ENCODE results near the gene DPP10.

DPP10 gene

GRCh38 chr2:114717049-114717448 is 274.6 kb downstream of the DPP10 start:
- no peak for DNase-seq
- Histone ChIP-seq H3K27ac (ENCODE audit: low read depth, low read length) (no peak overlapping the region), H3K9ac (ENCODE audit: low read length) (no peak overlapping the region), H2BK120ac (ENCODE audit: insufficient read depth, low read length, poor library complexity) (no peak overlapping the region), H3K79me1 (ENCODE audit: low read length) (no peaks in the 10 kb centered on the region), H2AK5ac (ENCODE audit: low read length) (no peak overlapping the region), H2BK12ac (ENCODE audit: low read length) (no peak overlapping the region), H3K4me3 (ENCODE audit: low read depth, low read length) (no peak overlapping the region), H3K4me1 (ENCODE audit: control insufficient read depth in 1 of 2, insufficient read depth in 2 of 2, low read length in 2 of 2) (no peaks in the 10 kb centered on the region), H4K91ac (ENCODE audit: low read depth, low read length) (no peak overlapping the region), H3K9me3 (ENCODE audit: insufficient read depth, low read depth, low read length) (no peaks in the 10 kb centered on the region), H3K36me3 (ENCODE audit: control insufficient read depth in 1 of 2, insufficient read depth in 2 of 2, low read length in 2 of 2) (no peaks in the 10 kb centered on the region), H4K8ac (ENCODE audit: low read depth, low read length) (no peak overlapping the region), H4K12ac (ENCODE audit: low read depth, low read length) (no peak overlapping the region), H3K14ac (ENCODE audit: low read length) (no peak overlapping the region), H2AFZ (ENCODE audit: insufficient read depth, low read length, poor library complexity) (no peak overlapping the region), H3K79me2 (ENCODE audit: control insufficient read depth, insufficient read depth, low read length, poor library complexity) (no peaks in the 10 kb centered on the region), H3K4ac (ENCODE audit: low read depth, low read length) (no peak overlapping the region), H3K4me2 (ENCODE audit: low read length) (no peak overlapping the region), H3K23ac (ENCODE audit: low read length) (no peak overlapping the region), H3K27me3 (ENCODE audit: insufficient read depth, low read length) (no peaks in the 10 kb centered on the region), H3K18ac (ENCODE audit: low read length) (no peak overlapping the region), H2BK5ac (ENCODE audit: low read depth, low read length, poor library complexity) (no peak overlapping the region)
- no CpG with 5 or more reads among the region's 4 CpGs for WGBS (ENCODE audit: extremely low coverage, insufficient coverage, insufficient read length)

- Histone ChIP-seq H2AFZ (ENCODE audit: insufficient read depth, low read length, poor library complexity) (no peak overlapping the region), H2BK5ac (ENCODE audit: low read depth, low read length, poor library complexity) (no peak overlapping the region), H3K9ac (ENCODE audit: low read length) (no peak overlapping the region), H3K18ac (ENCODE audit: low read length) (no peak overlapping the region), H3K4me2 (ENCODE audit: low read length) (no peak overlapping the region), H3K4me3 (ENCODE audit: low read depth, low read length) (no peak overlapping the region), H2AK5ac (ENCODE audit: low read length) (no peak overlapping the region), H4K12ac (ENCODE audit: low read depth, low read length) (no peak overlapping the region), H3K36me3 (ENCODE audit: control insufficient read depth in 1 of 2, insufficient read depth in 2 of 2, low read length in 2 of 2) (no peaks in the 10 kb centered on the region), H4K91ac (ENCODE audit: low read depth, low read length) (no peak overlapping the region), H3K23ac (ENCODE audit: low read length) (no peak overlapping the region), H3K27me3 (ENCODE audit: insufficient read depth, low read length) (no peaks in the 10 kb centered on the region), H3K14ac (ENCODE audit: low read length) (no peak overlapping the region), H2BK12ac (ENCODE audit: low read length) (no peak overlapping the region), H3K9me3 (ENCODE audit: insufficient read depth, low read depth, low read length) (no peaks in the 10 kb centered on the region), H3K27ac (ENCODE audit: low read depth, low read length) (no peak overlapping the region), H3K4me1 (ENCODE audit: control insufficient read depth in 1 of 2, insufficient read depth in 2 of 2, low read length in 2 of 2) (no peaks in the 10 kb centered on the region), H3K79me1 (ENCODE audit: low read length) (no peaks in the 10 kb centered on the region), H2BK120ac (ENCODE audit: insufficient read depth, low read length, poor library complexity) (no peak overlapping the region), H3K79me2 (ENCODE audit: control insufficient read depth, insufficient read depth, low read length, poor library complexity) (no peaks in the 10 kb centered on the region), H3K4ac (ENCODE audit: low read depth, low read length) (no peak overlapping the region), H4K8ac (ENCODE audit: low read depth, low read length) (no peak overlapping the region)
- no CpG with 5 or more reads among the region's 1 CpG for WGBS (ENCODE audit: extremely low coverage, insufficient coverage, insufficient read length)
- DNase-seq, result no peak
Observed at GRCh38 chr2:114724454-114724853, 282.0 kb downstream of the DPP10 start.

GRCh38 chr2:114727012-114727411 is 284.6 kb downstream of the DPP10 start:
- no peak overlapping the region for H3K9ac ChIP-seq (ENCODE audit: low read length)
- no peak overlapping the region for H4K8ac ChIP-seq (ENCODE audit: low read depth, low read length)
- H3K9me3 ChIP-seq (ENCODE audit: insufficient read depth, low read depth, low read length), result no peaks in the 10 kb centered on the region
- no peaks in the 10 kb centered on the region for H3K79me2 ChIP-seq (ENCODE audit: control insufficient read depth, insufficient read depth, low read length, poor library complexity)
- H3K4me1 ChIP-seq (ENCODE audit: control insufficient read depth in 1 of 2, insufficient read depth in 2 of 2, low read length in 2 of 2), result no peaks in the 10 kb centered on the region
- no peak overlapping the region for H2AFZ ChIP-seq (ENCODE audit: insufficient read depth, low read length, poor library complexity)
- no peak overlapping the region for H2BK5ac ChIP-seq (ENCODE audit: low read depth, low read length, poor library complexity)
- no peak overlapping the region for H2AK5ac ChIP-seq (ENCODE audit: low read length)
- H3K18ac ChIP-seq (ENCODE audit: low read length), result no peak overlapping the region
- no peaks in the 10 kb centered on the region for H3K27me3 ChIP-seq (ENCODE audit: insufficient read depth, low read length)
- no peak overlapping the region for H3K27ac ChIP-seq (ENCODE audit: low read depth, low read length)
- WGBS (ENCODE audit: extremely low coverage, insufficient coverage, insufficient read length), result no CpG with 5 or more reads among the region's 3 CpGs
- no peak for DNase-seq
- no peaks in the 10 kb centered on the region for H3K36me3 ChIP-seq (ENCODE audit: control insufficient read depth in 1 of 2, insufficient read depth in 2 of 2, low read length in 2 of 2)
- H3K4me2 ChIP-seq (ENCODE audit: low read length), result no peak overlapping the region
- H3K4ac ChIP-seq (ENCODE audit: low read depth, low read length), result no peak overlapping the region
- no peak overlapping the region for H3K23ac ChIP-seq (ENCODE audit: low read length)
- H2BK12ac ChIP-seq (ENCODE audit: low read length), result no peak overlapping the region
- no peak overlapping the region for H4K91ac ChIP-seq (ENCODE audit: low read depth, low read length)
- H3K14ac ChIP-seq (ENCODE audit: low read length), result no peak overlapping the region
- no peak overlapping the region for H2BK120ac ChIP-seq (ENCODE audit: insufficient read depth, low read length, poor library complexity)
- H3K79me1 ChIP-seq (ENCODE audit: low read length), result no peaks in the 10 kb centered on the region
- H4K12ac ChIP-seq (ENCODE audit: low read depth, low read length), result no peak overlapping the region
- no peak overlapping the region for H3K4me3 ChIP-seq (ENCODE audit: low read depth, low read length)

- Histone ChIP-seq H2AK5ac (ENCODE audit: low read length) (no peak overlapping the region), H4K8ac (ENCODE audit: low read depth, low read length) (no peak overlapping the region), H3K79me1 (ENCODE audit: low read length) (no peaks in the 10 kb centered on the region), H3K4me1 (ENCODE audit: control insufficient read depth in 1 of 2, insufficient read depth in 2 of 2, low read length in 2 of 2) (no peaks in the 10 kb centered on the region), H3K36me3 (ENCODE audit: control insufficient read depth in 1 of 2, insufficient read depth in 2 of 2, low read length in 2 of 2) (no peaks in the 10 kb centered on the region), H3K4me2 (ENCODE audit: low read length) (no peak overlapping the region), H2AFZ (ENCODE audit: insufficient read depth, low read length, poor library complexity) (no peak overlapping the region), H3K27me3 (ENCODE audit: insufficient read depth, low read length) (no peaks in the 10 kb centered on the region), H3K4me3 (ENCODE audit: low read depth, low read length) (no peak overlapping the region), H3K23ac (ENCODE audit: low read length) (no peak overlapping the region), H3K79me2 (ENCODE audit: control insufficient read depth, insufficient read depth, low read length, poor library complexity) (no peaks in the 10 kb centered on the region), H3K9ac (ENCODE audit: low read length) (no peak overlapping the region), H3K14ac (ENCODE audit: low read length) (no peak overlapping the region), H4K91ac (ENCODE audit: low read depth, low read length) (no peak overlapping the region), H2BK120ac (ENCODE audit: insufficient read depth, low read length, poor library complexity) (no peak overlapping the region), H2BK5ac (ENCODE audit: low read depth, low read length, poor library complexity) (no peak overlapping the region), H2BK12ac (ENCODE audit: low read length) (no peak overlapping the region), H3K27ac (ENCODE audit: low read depth, low read length) (no peak overlapping the region), H3K9me3 (ENCODE audit: insufficient read depth, low read depth, low read length) (no peaks in the 10 kb centered on the region), H4K12ac (ENCODE audit: low read depth, low read length) (no peak overlapping the region), H3K4ac (ENCODE audit: low read depth, low read length) (no peak overlapping the region), H3K18ac (ENCODE audit: low read length) (no peak overlapping the region)
- WGBS (ENCODE audit: extremely low coverage, insufficient coverage, insufficient read length), result no CpG with 5 or more reads among the region's 4 CpGs
- DNase-seq, result no peak
Observed at GRCh38 chr2:114728372-114728771, 285.9 kb downstream of the DPP10 start.
